ENCODE results near the gene ENDOV.

DNA sequence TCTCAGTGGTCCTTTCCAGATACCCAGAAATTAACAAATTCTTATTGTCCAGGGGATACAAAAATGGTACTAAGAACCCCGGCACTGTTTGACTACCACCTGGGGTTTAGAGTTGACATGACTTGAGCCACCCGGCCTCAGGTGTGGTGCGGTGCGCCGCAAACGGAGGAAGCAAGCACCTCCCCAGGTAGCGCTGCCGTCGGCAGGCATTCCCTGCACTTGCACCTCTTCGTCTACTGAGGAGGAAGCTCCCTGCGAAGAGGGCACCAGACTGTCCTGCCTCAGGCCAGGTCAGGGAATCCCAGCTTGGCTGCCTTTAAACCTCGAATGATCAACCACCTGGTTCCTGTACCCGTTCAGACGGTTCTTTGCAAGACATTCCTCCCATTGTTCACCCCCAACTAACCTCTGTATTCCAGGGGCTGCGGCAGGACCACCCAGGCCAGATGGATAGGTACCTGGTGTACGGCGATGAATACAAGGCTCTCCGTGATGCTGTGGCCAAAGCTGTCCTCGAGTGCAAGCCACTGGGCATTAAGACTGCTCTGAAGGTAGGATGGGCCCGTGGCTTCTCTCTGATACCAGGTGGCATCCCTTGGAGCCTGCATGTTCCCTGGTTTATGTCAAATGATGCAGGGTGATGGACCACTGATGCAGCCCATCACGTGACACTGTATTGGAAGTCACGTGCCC is 40.8 kb upstream of the ENDOV start:
- TF ChIP-seq POLR2A (IDR thresholded peaks at IDR 0.05; ENCODE audit: low read length) (no peak), GATA1 (IDR thresholded peaks at IDR 0.05; ENCODE audit: low read depth, low read length) (no peak)

All from erythroblast (primary cell).